GM19438 (cell line): ENCODE data around the gene HP.
"Not testable (repeated sequence)": the region's sequence is repeated elsewhere in the genome, so short reads cannot be mapped to it uniquely, and the experiment has no call there.

Source experiments
- ATAC-seq: cut with Tn5 transposase; IDR thresholded peaks from one replicate; pipeline ENCODE4 v1.9.1; 2021; ENCODE audit warnings: low read depth; ENCODE audit not compliant: unreplicated experiment

The HP gene

GRCh38 chr16:72042157-72042660 is 12.1 kb upstream of the HP start:
- no peak for ATAC-seq

- no peak for ATAC-seq
These were observed 11.2 kb upstream of the HP start for GRCh38 chr16:72043058-72043457.

- ATAC-seq, result no peak
These were observed 10.8 kb upstream of the HP start for GRCh38 chr16:72043539-72043938.

GRCh38 chr16:72044296-72044695 is 10.0 kb upstream of the HP start:
- no peak for ATAC-seq

- ATAC-seq, result no peak
These were observed 9.4 kb upstream of the HP start for GRCh38 chr16:72044825-72045359.

GRCh38 chr16:72049110-72049509 is 5.2 kb upstream of the HP start:
- no peak for ATAC-seq

GRCh38 chr16:72050769-72051464 is 3.4 kb upstream of the HP start:
- ATAC-seq, result no peak

GRCh38 chr16:72051818-72052217 is 2.5 kb upstream of the HP start:
- no peak for ATAC-seq

- ATAC-seq, result no peak
These were observed 1.6 kb downstream of the HP start for GRCh38 chr16:72055911-72056310.

- ATAC-seq, result not testable (repeated sequence)
These were observed 3.0 kb downstream of the HP start for GRCh38 chr16:72057313-72057712.

GRCh38 chr16:72059060-72059459 is 4.8 kb downstream of the HP start:
- ATAC-seq, result not testable (repeated sequence)

GRCh38 chr16:72060405-72060804 is 6.1 kb downstream of the HP start:
- ATAC-seq, result no peak

GRCh38 chr16:72061564-72061963 is 7.3 kb downstream of the HP start:
- no peak for ATAC-seq

GRCh38 chr16:72064361-72064894 is 10.1 kb downstream of the HP start:
- no peak for ATAC-seq

GRCh38 chr16:72066747-72067146 is 12.4 kb downstream of the HP start:
- no peak for ATAC-seq

- ATAC-seq, result no peak
These were observed 14.6 kb downstream of the HP start for GRCh38 chr16:72068930-72069329.

GRCh38 chr16:72072514-72073342 is 18.4 kb downstream of the HP start:
- no peak for ATAC-seq

GRCh38 chr16:72073560-72074230 is 19.4 kb downstream of the HP start:
- no peak for ATAC-seq

- not testable (repeated sequence) for ATAC-seq
These were observed 20.8 kb downstream of the HP start for GRCh38 chr16:72075067-72075466.

GRCh38 chr16:72076991-72077706 is 22.8 kb downstream of the HP start:
- not testable (repeated sequence) for ATAC-seq
